Activated naive CD4-positive, alpha-beta T cell treated with anti-CD3 and anti-CD28 coated beads, Interleukin-2, amount 50 U/mL, for 24 hours (primary cell): ENCODE results near the gene VARS2.

Source experiments
- H3K27ac Mint-ChIP-seq: one replicate; pipeline ENCODE4 v1.8.0; 2021; ENCODE audit warnings: mild to moderate bottlenecking, mixed read lengths
- H3K27me3 Mint-ChIP-seq: one replicate; pipeline ENCODE4 v1.8.0; 2021; ENCODE audit warnings: mixed read lengths
- H3K36me3 Mint-ChIP-seq: one replicate; pipeline ENCODE4 v1.8.0; 2021; ENCODE audit warnings: mixed read lengths
- H3K4me1 Mint-ChIP-seq: one replicate; pipeline ENCODE4 v1.8.0; 2021; ENCODE audit warnings: mixed read lengths
- H3K4me3 Mint-ChIP-seq: one replicate; pipeline ENCODE4 v1.8.0; 2021; ENCODE audit warnings: mild to moderate bottlenecking, mixed read lengths
- H3K9me3 Mint-ChIP-seq: one replicate; pipeline ENCODE4 v1.8.0; 2021; ENCODE audit warnings: mixed read lengths

Gene VARS2

GRCh38 chr6:30882204-30882758, 31.8 kb upstream of the VARS2 start:
- H3K4me3 Mint-ChIP-seq: no peak overlapping the region

GRCh38 chr6:30882759-30883684, 31.0 kb upstream of the VARS2 start:
- Mint-ChIP-seq H3K27ac (peak overlapping the region; percentile 65), H3K36me3 (no peaks in the 10 kb centered on the region), H3K9me3 (no peaks in the 10 kb centered on the region), H3K4me1 (peaks cover 45% of the 10 kb centered on the region), H3K4me3 (peak overlapping the region; percentile 74), H3K27me3 (no peaks in the 10 kb centered on the region)

More at GRCh38 chr6:30882204-30882758, 31.8 kb upstream of the VARS2 start:
- Mint-ChIP-seq H3K36me3 (no peaks in the 10 kb centered on the region), H3K27ac (no peak overlapping the region), H3K27me3 (no peaks in the 10 kb centered on the region), H3K4me1 (peaks cover 52% of the 10 kb centered on the region), H3K9me3 (no peaks in the 10 kb centered on the region)

- H3K27ac Mint-ChIP-seq: peak within 1 kb of the TSS; percentile 68
- H3K36me3 Mint-ChIP-seq: no peaks in the 10 kb centered on the region
- peak within 1 kb of the TSS; percentile 88 for H3K4me3 Mint-ChIP-seq
- H3K9me3 Mint-ChIP-seq: no peaks in the 10 kb centered on the region
- H3K4me1 Mint-ChIP-seq: peaks cover 40% of the 10 kb centered on the region
- H3K27me3 Mint-ChIP-seq: no peaks in the 10 kb centered on the region
These were observed 30.1 kb upstream of the VARS2 start, which contains the start of gene DDR1 for GRCh38 chr6:30883685-30884520. Gene DDR1, plus strand, starts transcription at chr6:30884519. Its CDS starts 4,211 bp downstream, at chr6:30888730.

- Mint-ChIP-seq H3K36me3 (no peaks in the 10 kb centered on the region), H3K9me3 (no peaks in the 10 kb centered on the region), H3K27me3 (no peaks in the 10 kb centered on the region), H3K27ac (peak overlapping the region; percentile 68), H3K4me1 (peaks cover 38% of the 10 kb centered on the region), H3K4me3 (peak overlapping the region; percentile 88)
These were observed 29.2 kb upstream of the VARS2 start for GRCh38 chr6:30884521-30885480.

GRCh38 chr6:30885481-30885998, 28.5 kb upstream of the VARS2 start:
- Mint-ChIP-seq H3K9me3 (no peaks in the 10 kb centered on the region), H3K4me1 (peaks cover 37% of the 10 kb centered on the region), H3K4me3 (peak overlapping the region; percentile 88), H3K27ac (peak overlapping the region; percentile 68), H3K27me3 (no peaks in the 10 kb centered on the region), H3K36me3 (no peaks in the 10 kb centered on the region)

GRCh38 chr6:30885999-30886896, 27.8 kb upstream of the VARS2 start:
- H3K27ac Mint-ChIP-seq: peak overlapping the region; percentile 68
- no peaks in the 10 kb centered on the region for H3K36me3 Mint-ChIP-seq
- H3K4me3 Mint-ChIP-seq: peak overlapping the region; percentile 88
- H3K27me3 Mint-ChIP-seq: no peaks in the 10 kb centered on the region
- H3K4me1 Mint-ChIP-seq: peaks cover 37% of the 10 kb centered on the region
- H3K9me3 Mint-ChIP-seq: no peaks in the 10 kb centered on the region

GRCh38 chr6:30886897-30887255, 27.2 kb upstream of the VARS2 start:
- Mint-ChIP-seq H3K27me3 (no peaks in the 10 kb centered on the region), H3K36me3 (no peaks in the 10 kb centered on the region), H3K4me3 (no peak overlapping the region), H3K27ac (no peak overlapping the region), H3K4me1 (peaks cover 37% of the 10 kb centered on the region), H3K9me3 (no peaks in the 10 kb centered on the region)

- no peak overlapping the region for H3K27ac Mint-ChIP-seq
- peaks cover 2% of the 10 kb centered on the region for H3K36me3 Mint-ChIP-seq
- H3K9me3 Mint-ChIP-seq: no peaks in the 10 kb centered on the region
- H3K27me3 Mint-ChIP-seq: no peaks in the 10 kb centered on the region
- peaks cover 33% of the 10 kb centered on the region for H3K4me1 Mint-ChIP-seq
- no peak overlapping the region for H3K4me3 Mint-ChIP-seq
These were observed 25.9 kb upstream of the VARS2 start for GRCh38 chr6:30887901-30888815.

GRCh38 chr6:30888816-30889495, 25.1 kb upstream of the VARS2 start:
- Mint-ChIP-seq H3K4me1 (peaks cover 26% of the 10 kb centered on the region), H3K27me3 (no peaks in the 10 kb centered on the region), H3K36me3 (peaks cover 2% of the 10 kb centered on the region), H3K4me3 (no peak overlapping the region), H3K9me3 (no peaks in the 10 kb centered on the region), H3K27ac (no peak overlapping the region)

GRCh38 chr6:30889496-30889885, 24.5 kb upstream of the VARS2 start:
- no peak overlapping the region for H3K4me3 Mint-ChIP-seq
- H3K4me1 Mint-ChIP-seq: peaks cover 26% of the 10 kb centered on the region
- no peaks in the 10 kb centered on the region for H3K9me3 Mint-ChIP-seq
- no peaks in the 10 kb centered on the region for H3K27me3 Mint-ChIP-seq
- H3K36me3 Mint-ChIP-seq: peaks cover 4% of the 10 kb centered on the region
- H3K27ac Mint-ChIP-seq: no peak overlapping the region

- no peaks in the 10 kb centered on the region for H3K9me3 Mint-ChIP-seq
- H3K27ac Mint-ChIP-seq: no peak overlapping the region
- H3K36me3 Mint-ChIP-seq: peaks cover 6% of the 10 kb centered on the region
- no peak overlapping the region for H3K4me3 Mint-ChIP-seq
- peaks cover 23% of the 10 kb centered on the region for H3K4me1 Mint-ChIP-seq
- H3K27me3 Mint-ChIP-seq: no peaks in the 10 kb centered on the region
These were observed 24.0 kb upstream of the VARS2 start for GRCh38 chr6:30889921-30890645.
